ENCODE results near the gene GABARAPL1. TPM values are rescaled to one million over a fixed set of nuclear protein-coding genes. Genes with fewer than 3 reads are reported as not detected.

The GABARAPL1 gene
- polyA plus RNA-seq, 1 of the 3 experiments (the other 2 are of a cell fraction) = 9.2 TPM

DNA sequence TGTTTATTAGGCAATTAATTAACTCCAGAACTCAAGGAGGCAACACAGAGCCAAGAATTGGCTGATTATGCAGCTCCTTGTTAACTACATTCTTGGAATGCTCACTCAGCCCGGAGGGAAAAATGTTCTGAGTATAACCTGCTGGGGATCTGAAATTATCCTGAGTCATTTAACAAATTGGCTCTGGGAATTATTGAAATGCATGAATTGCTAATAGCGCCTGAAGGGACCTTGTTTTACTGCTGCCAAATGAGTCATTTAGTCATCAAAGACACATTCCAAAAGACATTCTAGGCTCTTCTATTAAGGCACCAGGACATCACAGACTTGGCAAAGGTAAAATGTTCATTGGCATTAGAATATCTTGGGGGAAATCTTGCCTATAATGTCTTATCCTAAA lies 20.8 kb upstream of the GABARAPL1 start:
- Histone ChIP-seq H3F3A (replicated peaks; ENCODE audit: insufficient read depth) (no peaks in the 10 kb centered on the region), H3K79me2 (ENCODE audit: insufficient read depth) (no peaks in the 10 kb centered on the region), H3K4me1 (ENCODE audit: control insufficient read depth in 1 of 2, insufficient read depth in 2 of 2, low read depth in 1 of 2, low read length in 1 of 2) (no peaks in the 10 kb centered on the region), H3K9me2 (no peaks in the 10 kb centered on the region), H3K4me3 (ENCODE audit: low read depth in 2 of 2, low read length in 1 of 2) (no peak overlapping the region), H4K20me1 (ENCODE audit: insufficient read depth) (no peaks in the 10 kb centered on the region), H3K27me3 (ENCODE audit: insufficient read depth) (peaks cover 35% of the 10 kb centered on the region; the same call in 1 of the 2 replicates), H3K9ac (no peak overlapping the region), H3K4me2 (no peak overlapping the region), H2AFZ (ENCODE audit: low read depth) (no peak overlapping the region), H3K9me3 (no peaks in the 10 kb centered on the region), H3K36me3 (replicated peaks in 1 of 2; ENCODE audit: control insufficient read depth in 1 of 2, insufficient read depth in 2 of 2, low read length in 1 of 2) (no peaks in the 10 kb centered on the region), H3K27ac (ENCODE audit: low read depth in 2 of 2, low read length in 1 of 2) (no peak overlapping the region)
- WGBS (ENCODE audit: low lambda C conversion rate) = 3% methylated on average over 2 of the region's 2 CpGs
- no peak for TF ChIP-seq NFIC (IDR thresholded peaks at IDR 0.05; ENCODE audit: borderline replicate concordance)
- TF ChIP-seq GABPA (IDR thresholded peaks at IDR 0.05; ENCODE audit: low read depth) = no peak
- TF ChIP-seq RXRA (IDR thresholded peaks at IDR 0.05; ENCODE audit: borderline replicate concordance, low read depth) = no peak
- TF ChIP-seq, protein P1, sequence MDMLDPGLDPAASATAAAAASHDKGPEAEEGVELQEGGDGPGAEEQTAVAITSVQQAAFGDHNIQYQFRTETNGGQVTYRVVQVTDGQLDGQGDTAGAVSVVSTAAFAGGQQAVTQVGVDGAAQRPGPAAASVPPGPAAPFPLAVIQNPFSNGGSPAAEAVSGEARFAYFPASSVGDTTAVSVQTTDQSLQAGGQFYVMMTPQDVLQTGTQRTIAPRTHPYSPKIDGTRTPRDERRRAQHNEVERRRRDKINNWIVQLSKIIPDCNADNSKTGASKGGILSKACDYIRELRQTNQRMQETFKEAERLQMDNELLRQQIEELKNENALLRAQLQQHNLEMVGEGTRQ (IDR thresholded peaks at IDR 0.05; ENCODE audit: borderline replicate concordance, low read depth, low read length) = no peak
- no peak for TF ChIP-seq ELF1 (IDR thresholded peaks at IDR 0.05)
- TF ChIP-seq EZH2phosphoT487 (IDR thresholded peaks at IDR 0.05; ENCODE audit: borderline replicate concordance, low read depth) = no peak
- no peak for TF ChIP-seq GATA2 (CRISPR knock-in tag; IDR thresholded peaks at IDR 0.05)
- no peak for TF ChIP-seq CHD2 (IDR thresholded peaks at IDR 0.05; ENCODE audit: low read length, partially characterized antibody)
- TF ChIP-seq, protein P2, sequence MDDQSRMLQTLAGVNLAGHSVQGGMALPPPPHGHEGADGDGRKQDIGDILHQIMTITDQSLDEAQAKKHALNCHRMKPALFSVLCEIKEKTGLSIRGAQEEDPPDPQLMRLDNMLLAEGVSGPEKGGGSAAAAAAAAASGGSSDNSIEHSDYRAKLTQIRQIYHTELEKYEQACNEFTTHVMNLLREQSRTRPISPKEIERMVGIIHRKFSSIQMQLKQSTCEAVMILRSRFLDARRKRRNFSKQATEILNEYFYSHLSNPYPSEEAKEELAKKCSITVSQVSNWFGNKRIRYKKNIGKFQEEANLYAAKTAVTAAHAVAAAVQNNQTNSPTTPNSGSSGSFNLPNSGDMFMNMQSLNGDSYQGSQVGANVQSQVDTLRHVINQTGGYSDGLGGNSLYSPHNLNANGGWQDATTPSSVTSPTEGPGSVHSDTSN (IDR thresholded peaks at IDR 0.05) = no peak
- no peak for TF ChIP-seq RFX5 (IDR thresholded peaks at IDR 0.05; ENCODE audit: low read length)
- TF ChIP-seq RCOR1 (IDR thresholded peaks at IDR 0.05; ENCODE audit: low read length) = no peak
- TF ChIP-seq TEAD4 (IDR thresholded peaks at IDR 0.05; ENCODE audit: borderline replicate concordance, insufficient read depth) = no peak
- TF ChIP-seq, protein P3, sequence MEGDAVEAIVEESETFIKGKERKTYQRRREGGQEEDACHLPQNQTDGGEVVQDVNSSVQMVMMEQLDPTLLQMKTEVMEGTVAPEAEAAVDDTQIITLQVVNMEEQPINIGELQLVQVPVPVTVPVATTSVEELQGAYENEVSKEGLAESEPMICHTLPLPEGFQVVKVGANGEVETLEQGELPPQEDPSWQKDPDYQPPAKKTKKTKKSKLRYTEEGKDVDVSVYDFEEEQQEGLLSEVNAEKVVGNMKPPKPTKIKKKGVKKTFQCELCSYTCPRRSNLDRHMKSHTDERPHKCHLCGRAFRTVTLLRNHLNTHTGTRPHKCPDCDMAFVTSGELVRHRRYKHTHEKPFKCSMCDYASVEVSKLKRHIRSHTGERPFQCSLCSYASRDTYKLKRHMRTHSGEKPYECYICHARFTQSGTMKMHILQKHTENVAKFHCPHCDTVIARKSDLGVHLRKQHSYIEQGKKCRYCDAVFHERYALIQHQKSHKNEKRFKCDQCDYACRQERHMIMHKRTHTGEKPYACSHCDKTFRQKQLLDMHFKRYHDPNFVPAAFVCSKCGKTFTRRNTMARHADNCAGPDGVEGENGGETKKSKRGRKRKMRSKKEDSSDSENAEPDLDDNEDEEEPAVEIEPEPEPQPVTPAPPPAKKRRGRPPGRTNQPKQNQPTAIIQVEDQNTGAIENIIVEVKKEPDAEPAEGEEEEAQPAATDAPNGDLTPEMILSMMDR (IDR thresholded peaks at IDR 0.05) = no peak
- CTCF ChIA-PET = interaction anchor here (1.0 to 6.5 kb wide), 6 partner anchors 31 to 441 kb away, joined by 3 to 48 read pairs (median 5); no protein-coding TSS in a partner anchor
- POLR2A ChIA-PET = no interaction called here
- no peak for DNase-seq

DNA sequence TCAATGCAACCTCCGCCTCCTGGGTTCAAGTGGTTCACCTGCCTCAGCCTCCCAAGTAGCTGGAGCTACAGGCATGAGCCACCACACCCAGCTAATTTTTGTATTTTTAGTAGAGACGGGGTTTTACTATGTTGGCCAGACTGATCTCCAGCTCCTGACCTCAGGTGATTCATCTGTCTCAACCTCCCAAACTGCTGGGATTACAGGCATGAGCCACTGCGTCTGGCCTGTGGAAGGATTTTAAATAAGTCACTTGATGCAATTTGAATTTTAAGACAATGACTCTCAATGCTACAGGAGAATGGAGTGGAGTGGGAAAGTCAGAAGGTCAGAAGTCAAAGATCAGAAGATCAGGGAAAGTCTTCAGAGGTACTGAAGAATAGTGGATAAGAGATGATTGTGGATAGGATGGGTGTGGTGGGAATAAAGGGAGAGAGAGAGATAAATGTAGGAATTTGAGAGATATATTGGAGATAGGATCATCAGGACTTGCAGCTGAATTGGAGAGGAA lies 18.5 kb upstream of the GABARAPL1 start:
- POLR2A ChIA-PET = no interaction called here
- no peaks in the 10 kb centered on the region for H3K36me3 ChIP-seq (replicated peaks in 1 of 2; ENCODE audit: control insufficient read depth in 1 of 2, insufficient read depth in 2 of 2, low read length in 1 of 2)
- TF ChIP-seq GABPA (IDR thresholded peaks at IDR 0.05; ENCODE audit: low read depth) (no peak), NRF1 (IDR thresholded peaks at IDR 0.05; ENCODE audit: low read depth, low read length) (no peak), FOXJ3 (CRISPR knock-in tag; IDR thresholded peaks at IDR 0.05) (no peak), SMC3 (IDR thresholded peaks at IDR 0.05; ENCODE audit: low read depth, low read length) (no peak), MEF2A (IDR thresholded peaks at IDR 0.05; ENCODE audit: borderline replicate concordance, low read depth) (no peak), FOXM1 (IDR thresholded peaks at IDR 0.05; ENCODE audit: low read depth) (no peak), CHD2 (IDR thresholded peaks at IDR 0.05; ENCODE audit: low read length, partially characterized antibody) (no peak)
- TF ChIP-seq, protein P1 (IDR thresholded peaks at IDR 0.05; ENCODE audit: borderline replicate concordance, low read depth, low read length) = no peak
- TF ChIP-seq, protein P2 (IDR thresholded peaks at IDR 0.05) = no peak
- TF ChIP-seq, protein P4, sequence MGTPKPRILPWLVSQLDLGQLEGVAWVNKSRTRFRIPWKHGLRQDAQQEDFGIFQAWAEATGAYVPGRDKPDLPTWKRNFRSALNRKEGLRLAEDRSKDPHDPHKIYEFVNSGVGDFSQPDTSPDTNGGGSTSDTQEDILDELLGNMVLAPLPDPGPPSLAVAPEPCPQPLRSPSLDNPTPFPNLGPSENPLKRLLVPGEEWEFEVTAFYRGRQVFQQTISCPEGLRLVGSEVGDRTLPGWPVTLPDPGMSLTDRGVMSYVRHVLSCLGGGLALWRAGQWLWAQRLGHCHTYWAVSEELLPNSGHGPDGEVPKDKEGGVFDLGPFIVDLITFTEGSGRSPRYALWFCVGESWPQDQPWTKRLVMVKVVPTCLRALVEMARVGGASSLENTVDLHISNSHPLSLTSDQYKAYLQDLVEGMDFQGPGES (IDR thresholded peaks at IDR 0.05; ENCODE audit: low read depth, low read length) = no peak
- no peaks in the 10 kb centered on the region for H3K79me2 ChIP-seq (ENCODE audit: insufficient read depth)
- no peak overlapping the region for H3K27ac ChIP-seq (ENCODE audit: low read depth in 2 of 2, low read length in 1 of 2)
- H3K9ac ChIP-seq = no peak overlapping the region
- H2AFZ ChIP-seq (ENCODE audit: low read depth) = no peak overlapping the region
- no peak overlapping the region for H3K4me2 ChIP-seq
- no peaks in the 10 kb centered on the region for H3K9me2 ChIP-seq
- no peak overlapping the region for H3K4me3 ChIP-seq (ENCODE audit: low read depth in 2 of 2, low read length in 1 of 2)
- CTCF ChIA-PET = interaction anchor here (4.6 kb wide), 1 partner anchor 41 kb away, joined by 19 read pairs; no protein-coding TSS in a partner anchor
- H3F3A ChIP-seq (replicated peaks; ENCODE audit: insufficient read depth) = no peaks in the 10 kb centered on the region
- no peak for DNase-seq
- no peaks in the 10 kb centered on the region for H3K4me1 ChIP-seq (ENCODE audit: control insufficient read depth in 1 of 2, insufficient read depth in 2 of 2, low read depth in 1 of 2, low read length in 1 of 2)
- 5% methylated on average over 3 of the region's 3 CpGs for WGBS (ENCODE audit: low lambda C conversion rate)
- no peaks in the 10 kb centered on the region for H3K9me3 ChIP-seq
- H4K20me1 ChIP-seq (ENCODE audit: insufficient read depth) = no peaks in the 10 kb centered on the region
- peaks cover 45% of the 10 kb centered on the region; the same call in 1 of the 2 replicates for H3K27me3 ChIP-seq (ENCODE audit: insufficient read depth)

Data from SK-N-SH (cell line).